GM19324 (cell line): ENCODE measurements around the gene GPR108.
"Not testable (repeated sequence)": the region's sequence is repeated elsewhere in the genome, so short reads cannot be mapped to it uniquely, and the experiment has no call there.

Experiments used
- ATAC-seq: cut with Tn5 transposase; IDR thresholded peaks from one replicate; pipeline ENCODE4 v1.9.1; 2021; ENCODE audit warnings: mild to moderate bottlenecking, moderate library complexity; ENCODE audit not compliant: unreplicated experiment, low FRiP score

GPR108 gene

GRCh38 chr19:6762253-6762797 is 24.9 kb upstream of the GPR108 start:
- ATAC-seq = not testable (repeated sequence)

DNA sequence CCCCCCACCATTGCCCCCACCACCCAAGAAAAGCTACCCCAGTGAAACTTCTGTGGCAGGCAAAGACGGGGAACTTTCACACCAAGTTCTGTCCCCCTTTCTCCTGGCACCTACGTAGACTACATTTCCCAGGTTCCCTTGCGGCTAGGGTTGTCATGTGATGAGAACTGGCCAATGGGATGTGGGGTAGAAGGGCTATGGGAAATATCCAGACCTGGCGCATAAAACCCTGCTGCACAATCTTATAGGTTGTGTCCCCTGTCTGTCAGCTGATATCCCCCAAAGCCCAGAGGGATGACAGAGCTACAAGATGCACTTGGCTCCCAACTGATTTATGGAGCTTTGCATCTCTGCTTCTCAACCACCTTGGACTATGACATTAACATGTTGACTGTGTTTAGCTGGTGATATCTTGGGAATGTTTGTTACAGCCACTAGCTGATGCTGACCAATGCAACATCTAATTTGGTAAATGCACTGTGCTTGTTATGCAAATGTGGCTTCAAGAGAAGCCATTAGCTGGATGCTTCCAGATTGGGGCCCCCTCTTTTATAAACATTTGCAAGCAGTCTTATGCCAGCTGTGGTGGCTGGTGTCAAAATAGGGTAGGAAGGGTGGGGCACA is 23.8 kb upstream of the GPR108 start:
- ATAC-seq = no peak

DNA sequence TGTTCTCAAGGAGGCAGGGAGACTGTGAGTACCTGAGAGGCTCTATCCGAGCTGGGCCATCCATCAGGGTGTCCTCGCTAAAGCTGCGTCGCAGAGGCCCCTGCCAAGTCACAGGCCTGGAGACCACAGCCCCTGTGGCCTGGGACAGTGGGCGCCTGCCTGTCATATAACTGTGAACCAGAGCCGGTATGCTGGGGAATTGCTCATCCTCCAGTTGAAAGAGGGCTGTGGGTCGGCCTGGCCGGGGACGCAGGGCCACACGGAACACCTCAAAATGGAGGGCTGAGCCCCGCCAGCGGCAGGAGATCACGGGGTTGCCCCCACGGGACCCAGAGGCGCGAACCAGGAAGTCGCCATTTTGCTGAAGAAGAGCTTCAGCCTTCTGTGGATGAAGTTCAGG is 23.2 kb upstream of the GPR108 start:
- no peak for ATAC-seq

- ATAC-seq = no peak
Observed at GRCh38 chr19:6754653-6755463, 17.5 kb upstream of the GPR108 start.

GRCh38 chr19:6754136-6754535 is 16.8 kb upstream of the GPR108 start:
- no peak for ATAC-seq

- peak; percentile 76 for ATAC-seq
Observed at GRCh38 chr19:6753178-6754031, 16.0 kb upstream of the GPR108 start.

GRCh38 chr19:6752256-6753177 is 15.1 kb upstream of the GPR108 start:
- no peak for ATAC-seq

GRCh38 chr19:6751189-6751588 is 13.8 kb upstream of the GPR108 start:
- ATAC-seq = no peak

- ATAC-seq = no peak
Observed at GRCh38 chr19:6750062-6750461, 12.7 kb upstream of the GPR108 start.

GRCh38 chr19:6748543-6748942 is 11.2 kb upstream of the GPR108 start:
- ATAC-seq = not testable (repeated sequence)

DNA sequence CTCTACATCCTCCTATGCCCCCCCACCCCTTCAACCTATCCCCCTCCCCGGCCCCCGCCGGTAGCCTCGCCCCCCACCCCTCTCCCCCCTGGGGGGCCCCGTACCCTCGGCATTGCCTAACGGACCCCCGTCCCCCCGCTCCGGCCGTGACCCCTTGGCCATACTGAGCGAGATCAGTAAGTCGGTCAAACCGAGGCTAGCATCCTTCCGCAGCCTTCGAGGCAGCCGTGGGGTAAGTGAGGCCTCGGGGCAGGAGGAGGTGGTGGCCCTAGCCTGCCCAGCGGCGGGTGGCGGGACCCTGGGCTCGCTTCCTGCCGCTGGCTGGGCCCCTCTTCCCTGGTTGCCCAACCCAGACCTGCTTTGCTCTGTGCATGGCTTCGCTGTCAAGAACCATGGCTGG is 8.6 kb upstream of the GPR108 start:
- no peak for ATAC-seq

GRCh38 chr19:6744381-6745301 is 7.3 kb upstream of the GPR108 start:
- ATAC-seq = no peak

- ATAC-seq = no peak
Observed at GRCh38 chr19:6743714-6744380, 6.5 kb upstream of the GPR108 start.

GRCh38 chr19:6743066-6743465 is 5.7 kb upstream of the GPR108 start:
- no peak for ATAC-seq

- no peak for ATAC-seq
Observed at GRCh38 chr19:6740589-6741343, 3.4 kb upstream of the GPR108 start.

DNA sequence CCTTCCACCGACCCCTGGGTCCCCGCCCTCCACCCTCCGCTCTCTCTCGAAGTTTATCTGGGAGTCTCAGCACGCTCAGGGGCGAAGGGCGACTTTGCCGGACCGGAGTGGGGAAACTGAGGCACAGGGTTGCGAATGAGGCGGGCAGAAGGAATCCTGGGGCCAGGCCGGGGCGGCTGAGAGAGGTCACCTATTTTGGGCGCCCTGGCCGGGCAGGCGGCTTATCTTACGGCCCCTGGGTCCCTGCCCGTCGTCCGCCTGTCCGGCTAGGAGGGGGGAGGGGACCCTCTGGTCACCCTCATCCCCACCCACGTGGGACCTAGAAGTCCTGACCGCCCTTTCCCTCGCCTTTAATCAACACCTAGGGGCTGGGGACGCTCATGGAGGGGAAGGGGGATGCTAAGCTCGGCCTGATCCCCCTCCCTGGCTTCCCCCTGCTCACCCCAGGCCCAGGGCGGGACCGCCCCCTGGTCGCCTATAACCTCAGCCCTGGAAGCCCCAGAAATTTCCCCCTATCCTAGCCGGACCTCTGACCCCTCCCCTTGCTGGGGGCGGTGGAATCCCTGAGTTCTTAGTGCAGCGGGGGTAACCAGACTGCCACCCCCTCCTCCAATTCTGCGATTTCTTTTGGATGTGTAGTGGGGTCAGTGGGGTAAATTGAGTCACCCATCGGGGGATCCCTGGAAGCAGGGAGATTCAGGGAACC is 2.7 kb upstream of the GPR108 start:
- no peak for ATAC-seq

GRCh38 chr19:6739390-6739882 is 2.1 kb upstream of the GPR108 start, which contains the start of gene TRIP10:
Gene TRIP10, plus strand, starts transcription at chr19:6739680. Its CDS starts 82 bp downstream, at chr19:6739762.
- no peak for ATAC-seq
